Right hindlimb (tissue), 1 donor: Measurements from ENCODE around the gene GATD1.
"Not testable (repeated sequence)": the region's sequence is repeated elsewhere in the genome, so short reads cannot be mapped to it uniquely, and the experiment has no call there.

Experiments
- DNase-seq: peaks from one replicate; pipeline ENCODE4 v3.0.0-alpha.2; 2018

The GATD1 gene

DNA sequence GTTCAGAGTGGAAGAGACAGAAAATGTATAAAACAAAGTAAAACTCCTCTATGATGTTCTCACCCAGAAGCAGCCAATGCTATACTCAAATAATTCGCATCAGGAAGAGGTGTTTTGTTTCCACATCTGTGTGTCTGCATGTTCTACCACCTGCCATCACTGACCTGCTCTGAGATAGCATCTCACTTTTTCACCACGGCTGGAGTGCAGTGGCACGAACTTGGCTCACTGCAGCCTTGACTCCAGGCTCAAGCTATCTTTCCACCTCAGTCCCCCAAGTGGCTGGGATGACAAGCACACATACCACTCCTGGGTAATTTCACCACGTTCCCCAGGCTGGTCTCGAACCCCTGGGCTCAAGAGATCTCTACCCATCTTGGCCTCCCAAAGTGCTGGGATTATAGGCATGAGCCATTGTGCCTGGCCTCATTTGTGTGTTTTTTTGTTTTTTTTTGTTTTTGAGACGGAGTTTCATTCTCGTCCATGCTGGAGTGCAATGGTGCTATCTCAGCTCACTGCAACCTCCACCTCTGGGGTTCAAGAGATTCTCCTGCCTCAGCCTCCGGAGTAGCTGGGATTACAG, 15.7 kb downstream of the GATD1 start:
- DNase-seq, result no peak

- DNase-seq, result no peak
Observed at GRCh38 chr11:760236-760635, 17.1 kb downstream of the GATD1 start.

DNA sequence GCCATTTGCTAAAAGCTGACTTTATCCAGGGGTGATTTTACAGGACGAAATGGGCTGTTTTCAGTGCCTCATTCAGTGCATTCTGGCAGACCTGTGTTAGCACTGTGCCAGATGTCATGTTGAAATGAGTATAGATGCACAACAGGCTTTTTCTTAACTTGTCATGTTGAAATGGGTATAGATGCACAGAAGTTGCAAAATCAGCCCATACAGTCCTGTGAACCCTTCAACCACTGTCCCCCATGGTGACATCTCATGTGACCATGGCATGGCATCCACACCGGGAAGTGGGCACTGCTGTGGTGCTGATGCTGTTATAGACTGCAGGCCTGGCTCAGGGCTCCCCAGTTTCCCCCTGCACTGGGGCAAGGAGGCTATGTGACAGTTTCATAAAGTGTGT, 27.6 kb downstream of the GATD1 start:
- DNase-seq, result no peak

DNA sequence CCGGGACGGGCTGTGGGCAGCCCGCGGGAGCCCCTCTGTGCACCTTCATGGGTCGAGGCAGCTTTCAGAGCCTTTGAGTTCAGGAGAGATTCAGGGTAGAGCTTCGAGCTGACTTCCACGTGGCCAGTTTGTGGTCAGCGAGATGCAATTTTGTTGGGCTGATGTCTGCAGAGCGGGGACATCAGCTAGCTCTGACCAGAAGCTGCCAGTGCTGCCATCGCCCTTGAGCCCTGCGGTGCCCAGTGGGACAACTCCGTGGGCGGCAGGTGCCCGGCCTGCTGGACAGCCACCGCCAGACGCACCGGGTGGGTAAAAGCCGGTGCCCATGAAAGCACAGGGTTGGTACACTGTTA, 29.3 kb downstream of the GATD1 start:
- DNase-seq, result no peak

- peak; percentile 93 for DNase-seq
Observed at GRCh38 chr11:747158-748006, 29.9 kb downstream of the GATD1 start, which contains the start of gene TALDO1. TSS of gene TALDO1 (plus strand) at chr11:747464. CDS start at chr11:747482, 18 bp downstream.

DNA sequence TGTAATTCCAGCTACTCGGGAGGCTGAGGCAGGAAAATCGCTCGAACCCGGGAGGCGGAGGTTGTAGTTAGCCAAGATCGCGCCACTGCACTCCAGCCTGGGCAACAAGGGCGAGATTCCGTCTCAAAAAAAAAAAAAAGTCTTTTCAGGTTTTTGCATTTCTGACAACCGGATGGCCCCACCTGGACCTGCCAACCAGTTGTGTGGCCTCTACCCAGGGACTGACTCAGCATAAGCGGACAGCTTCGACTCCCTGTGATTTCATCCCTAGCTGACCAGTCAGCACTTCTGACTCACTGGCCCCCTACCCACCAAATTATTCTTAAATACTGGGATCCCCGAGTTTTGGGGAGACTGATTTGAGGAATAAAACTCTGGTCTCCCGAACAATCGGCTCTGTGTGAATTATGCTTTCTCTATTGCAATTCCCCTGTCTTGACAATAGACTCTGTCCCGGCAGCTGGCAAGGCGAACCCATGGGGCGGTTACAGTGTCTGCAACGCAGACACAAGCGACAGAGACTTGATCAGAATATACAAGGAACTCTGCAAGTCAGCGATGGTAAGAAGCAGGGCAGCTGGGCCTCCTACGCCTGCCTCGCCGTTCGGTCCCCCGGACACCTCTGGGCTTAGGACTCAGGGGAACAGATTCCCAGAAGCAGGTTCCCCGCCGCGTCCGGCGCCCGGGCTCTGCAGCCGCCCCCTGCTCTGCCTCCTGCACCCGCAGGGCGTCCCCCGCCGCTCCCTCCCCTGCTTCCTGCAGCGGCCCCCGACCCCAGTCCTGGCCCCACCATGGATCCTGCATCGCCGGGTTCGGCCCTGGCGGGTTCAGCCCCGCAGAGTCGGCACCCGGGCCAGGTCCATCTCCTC, 30.8 kb downstream of the GATD1 start:
- peak; percentile 35 for DNase-seq

- no peak for DNase-seq
Observed at GRCh38 chr11:745428-745827, 31.9 kb downstream of the GATD1 start.

DNA sequence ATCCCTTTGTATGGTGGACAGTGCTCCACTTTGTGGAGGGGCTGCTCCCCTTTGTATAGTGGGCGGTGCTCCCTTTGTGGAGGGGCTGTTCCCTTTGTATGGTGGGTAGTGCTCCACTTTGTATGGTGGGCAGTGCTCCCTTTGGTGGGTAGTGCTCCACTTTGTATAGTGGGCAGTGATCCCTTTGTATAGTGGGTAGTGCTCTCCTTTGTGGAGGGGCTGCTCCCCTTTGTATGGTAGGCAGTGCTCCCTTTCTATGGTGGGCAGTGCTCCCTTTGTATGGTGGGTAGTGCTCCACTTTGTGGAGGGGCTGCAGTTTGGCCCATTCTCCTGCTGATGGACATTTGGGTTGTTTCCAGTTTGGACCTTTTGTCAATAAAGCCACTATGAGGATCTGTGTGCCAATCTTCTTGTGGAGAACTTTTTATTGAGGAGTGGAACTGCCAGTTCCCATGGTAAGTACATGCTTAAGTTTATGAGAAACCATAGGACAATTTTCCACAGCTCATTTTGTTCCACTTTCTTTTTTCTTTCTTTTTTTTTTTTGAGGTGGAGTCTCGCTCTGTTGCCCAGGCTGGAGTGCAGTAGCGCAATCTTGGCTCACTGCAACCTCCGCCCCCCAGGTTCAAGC, 34.6 kb downstream of the GATD1 start:
- DNase-seq, result no peak

GRCh38 chr11:742156-742546, 35.1 kb downstream of the GATD1 start:
- no peak for DNase-seq

DNA sequence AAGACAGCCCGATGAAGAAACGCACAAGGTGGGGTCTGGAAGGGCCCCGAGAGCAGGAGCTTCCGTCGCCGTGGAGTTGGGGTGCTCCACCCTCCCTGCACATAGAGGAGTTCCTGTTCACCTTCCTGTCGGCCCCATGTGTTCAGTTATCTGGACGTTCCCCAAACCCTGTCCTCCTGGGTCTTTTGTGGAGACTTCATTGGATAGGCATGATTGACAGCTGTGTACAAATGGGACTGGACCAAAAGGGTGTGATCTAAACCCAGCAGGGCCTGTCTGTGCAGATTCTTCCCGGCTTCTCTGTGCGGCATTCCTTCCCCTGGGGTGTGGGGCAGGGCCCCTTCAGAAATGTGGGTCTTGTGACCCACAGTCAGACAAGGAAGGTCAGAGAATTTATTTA, 39.4 kb downstream of the GATD1 start:
- DNase-seq, result not testable (repeated sequence)

- DNase-seq, result no peak
Observed at GRCh38 chr11:737366-737765, 39.9 kb downstream of the GATD1 start.

DNA sequence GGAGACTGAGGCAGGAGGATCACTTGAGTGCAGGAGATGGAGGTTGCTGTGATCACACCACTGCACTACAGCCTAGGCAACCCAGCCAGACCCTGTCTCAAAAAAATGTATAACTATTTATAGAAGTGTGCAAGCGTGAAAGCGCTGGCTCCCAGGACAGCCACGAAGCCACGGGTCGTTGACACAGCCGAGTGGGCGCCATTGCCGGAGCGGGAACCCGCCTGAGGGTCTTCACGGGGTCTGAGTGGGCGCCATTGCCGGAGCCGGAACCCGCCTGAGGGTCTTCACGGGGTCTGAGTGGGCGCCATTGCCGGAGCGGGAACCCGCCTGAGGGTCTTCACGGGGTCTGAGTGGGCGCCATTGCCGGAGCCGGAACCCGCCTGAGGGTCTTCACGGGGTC, 42.7 kb downstream of the GATD1 start:
- not testable (repeated sequence) for DNase-seq

DNA sequence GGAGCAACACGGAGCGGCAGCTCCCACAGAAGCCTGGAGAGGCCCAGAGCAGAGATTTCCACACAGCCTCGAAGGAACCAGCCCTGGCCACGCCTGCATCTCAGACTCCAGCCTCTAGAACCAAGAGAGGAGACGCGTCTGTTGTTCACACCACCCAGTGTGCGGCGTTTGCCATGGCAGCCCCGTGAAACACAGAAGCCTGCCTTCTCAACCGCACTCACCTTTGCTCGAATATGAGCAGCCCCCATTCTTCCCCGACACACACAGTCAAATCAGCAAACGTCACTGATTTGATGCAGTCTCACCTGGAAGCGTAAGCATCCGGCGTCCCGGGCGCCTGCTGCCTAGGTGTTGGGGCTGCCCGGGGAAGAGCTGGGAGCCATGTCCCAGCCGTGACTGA, 44.2 kb downstream of the GATD1 start:
- DNase-seq, result no peak

DNA sequence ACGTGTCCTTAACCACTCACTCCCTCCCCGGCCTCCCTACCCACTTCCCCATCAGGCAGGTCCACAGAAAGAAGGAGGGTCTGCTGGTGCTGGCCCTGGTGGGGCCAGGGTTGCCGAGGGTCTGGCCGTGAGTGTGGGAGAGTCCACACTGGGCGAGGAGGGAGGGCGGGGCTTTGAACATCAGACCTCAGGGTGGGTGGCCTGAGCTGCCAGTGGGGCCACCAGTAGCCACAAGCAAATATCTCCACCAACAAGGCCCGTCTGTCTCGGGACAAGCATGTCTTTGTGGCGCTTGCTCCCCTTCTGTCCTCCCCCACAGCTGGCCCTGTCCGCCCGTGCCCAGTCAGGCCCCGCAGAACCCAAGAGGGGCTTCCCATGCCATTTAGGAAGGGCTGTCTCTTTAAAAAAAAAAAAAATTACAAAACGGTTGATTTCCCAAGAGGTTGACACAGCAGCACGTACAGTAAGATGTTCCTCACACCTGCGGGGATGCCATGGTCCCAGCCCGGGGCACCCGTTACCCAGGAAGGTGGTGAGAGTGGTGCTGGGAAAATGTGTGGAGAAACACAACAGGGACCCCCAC, 47.7 kb downstream of the GATD1 start:
- DNase-seq, result peak; percentile 48

DNA sequence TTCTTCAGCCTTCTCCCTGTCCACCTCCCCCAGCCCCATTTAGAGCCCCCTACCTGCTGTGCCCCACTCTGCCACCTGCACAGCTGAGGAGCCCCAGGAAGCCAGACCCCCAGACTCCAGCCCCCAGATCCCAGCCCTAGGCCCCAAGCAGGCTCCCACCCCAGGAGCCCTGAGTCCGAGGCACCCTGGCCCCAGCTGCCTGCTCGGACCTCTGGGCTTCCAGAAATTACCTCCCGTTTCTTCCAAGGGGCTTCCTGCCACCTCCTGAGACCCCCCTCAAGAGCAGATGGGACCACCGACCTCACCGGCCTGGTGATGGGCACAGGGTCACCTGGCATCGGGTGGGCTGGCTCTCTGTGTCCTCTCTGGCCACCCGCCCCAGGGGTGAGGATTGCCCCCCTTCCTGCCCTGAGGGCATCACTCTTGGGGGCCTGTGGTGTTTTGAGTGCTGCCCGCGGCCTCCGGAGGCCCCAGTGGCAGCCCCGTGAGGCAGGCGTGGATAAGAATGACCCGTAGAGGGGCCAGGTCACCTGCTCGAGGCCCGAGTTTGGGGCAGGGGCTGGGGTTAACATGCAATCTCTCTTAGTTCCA, 48.3 kb downstream of the GATD1 start:
- DNase-seq, result no peak

GRCh38 chr11:727859-728748, 49.2 kb downstream of the GATD1 start:
- DNase-seq, result peak; percentile 79

GRCh38 chr11:727281-727701, 50.0 kb downstream of the GATD1 start:
- peak; percentile 25 for DNase-seq

DNA sequence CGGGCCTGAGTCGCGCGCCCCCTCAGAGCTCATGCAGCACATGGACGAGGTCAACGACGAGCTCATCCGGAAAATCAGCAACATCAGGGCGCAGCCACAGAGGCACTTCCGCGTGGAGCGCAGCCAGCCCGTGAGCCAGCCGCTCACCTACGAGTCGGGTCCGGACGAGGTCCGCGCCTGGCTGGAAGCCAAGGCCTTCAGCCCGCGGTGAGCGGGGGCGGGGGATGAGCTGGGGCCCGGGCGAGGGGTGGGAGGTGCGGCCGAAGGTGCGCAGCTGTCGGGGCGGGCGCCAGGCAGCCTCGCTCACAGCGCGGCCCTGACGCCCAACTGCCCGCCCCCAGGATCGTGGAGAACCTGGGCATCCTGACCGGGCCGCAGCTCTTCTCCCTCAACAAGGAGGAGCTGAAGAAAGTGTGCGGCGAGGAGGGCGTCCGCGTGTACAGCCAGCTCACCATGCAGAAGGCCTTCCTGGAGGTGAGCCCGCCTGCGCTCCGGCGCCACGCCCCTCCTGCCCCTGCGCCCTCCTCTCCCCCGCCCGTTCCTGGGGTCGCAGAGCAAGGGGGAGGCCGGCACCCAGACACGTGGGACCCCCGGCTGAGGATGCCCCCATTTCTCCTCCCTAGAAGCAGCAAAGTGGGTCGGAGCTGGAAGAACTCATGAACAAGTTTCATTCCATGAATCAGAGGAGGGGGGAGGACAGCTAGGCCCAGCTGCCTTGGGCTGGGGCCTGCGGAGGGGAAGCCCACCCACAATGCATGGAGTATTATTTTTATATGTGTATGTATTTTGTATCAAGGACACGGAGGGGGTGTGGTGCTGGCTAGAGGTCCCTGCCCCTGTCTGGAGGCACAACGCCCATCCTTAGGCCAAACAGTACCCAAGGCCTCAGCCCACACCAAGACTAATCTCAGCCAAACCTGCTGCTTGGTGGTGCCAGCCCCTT, 50.7 kb downstream of the GATD1 start:
- DNase-seq, result peak; percentile 72

GRCh38 chr11:725624-726202, 51.6 kb downstream of the GATD1 start:
- DNase-seq, result peak; percentile 22
